ENCODE measurements around the gene GRM2. TPM values are rescaled to one million over a fixed set of nuclear protein-coding genes. Genes with fewer than 3 reads are reported as not detected.

Gene GRM2
- total and polyA plus RNA-seq, 2 experiments from 2014 or later, result 0.69 TPM; not detected in 1

DNA sequence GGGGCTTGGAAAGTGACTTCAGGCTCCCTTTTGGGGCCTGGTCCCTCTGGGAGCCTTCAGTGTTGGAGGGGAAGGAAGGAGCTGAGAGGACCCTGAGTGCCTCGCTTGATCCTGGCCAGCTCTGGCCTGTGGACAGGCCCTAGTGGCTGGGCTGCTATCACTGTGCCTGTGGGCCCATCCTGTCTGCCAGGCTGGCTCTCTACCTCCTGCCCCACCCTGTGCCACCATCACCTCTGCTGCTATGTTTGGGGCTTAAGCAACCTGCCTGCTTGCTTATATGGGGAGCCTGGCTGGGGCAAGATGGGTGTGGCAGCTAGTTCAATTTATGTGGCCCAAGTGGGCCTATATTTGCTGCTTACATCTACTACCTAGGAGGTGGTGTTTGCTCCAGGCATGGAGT is 28.7 kb upstream of the GRM2 start:
- Histone ChIP-seq H3K27me3 (no peaks in the 10 kb centered on the region), H3K27ac (no peak overlapping the region), H3K36me3 (no peaks in the 10 kb centered on the region), H3K4me1 (ENCODE audit: low read depth) (peaks cover 26% of the 10 kb centered on the region), H3K9me3 (ENCODE audit: low read depth) (no peaks in the 10 kb centered on the region), H3K4me3 (no peak overlapping the region)
- TF ChIP-seq, protein P1, sequence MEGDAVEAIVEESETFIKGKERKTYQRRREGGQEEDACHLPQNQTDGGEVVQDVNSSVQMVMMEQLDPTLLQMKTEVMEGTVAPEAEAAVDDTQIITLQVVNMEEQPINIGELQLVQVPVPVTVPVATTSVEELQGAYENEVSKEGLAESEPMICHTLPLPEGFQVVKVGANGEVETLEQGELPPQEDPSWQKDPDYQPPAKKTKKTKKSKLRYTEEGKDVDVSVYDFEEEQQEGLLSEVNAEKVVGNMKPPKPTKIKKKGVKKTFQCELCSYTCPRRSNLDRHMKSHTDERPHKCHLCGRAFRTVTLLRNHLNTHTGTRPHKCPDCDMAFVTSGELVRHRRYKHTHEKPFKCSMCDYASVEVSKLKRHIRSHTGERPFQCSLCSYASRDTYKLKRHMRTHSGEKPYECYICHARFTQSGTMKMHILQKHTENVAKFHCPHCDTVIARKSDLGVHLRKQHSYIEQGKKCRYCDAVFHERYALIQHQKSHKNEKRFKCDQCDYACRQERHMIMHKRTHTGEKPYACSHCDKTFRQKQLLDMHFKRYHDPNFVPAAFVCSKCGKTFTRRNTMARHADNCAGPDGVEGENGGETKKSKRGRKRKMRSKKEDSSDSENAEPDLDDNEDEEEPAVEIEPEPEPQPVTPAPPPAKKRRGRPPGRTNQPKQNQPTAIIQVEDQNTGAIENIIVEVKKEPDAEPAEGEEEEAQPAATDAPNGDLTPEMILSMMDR (IDR thresholded peaks at IDR 0.05; ENCODE audit: low read depth, low read length), result no peak
- DNase-seq (ENCODE audit: low read depth in 1 of 2, low spot score in 1 of 2), result no peak

DNA sequence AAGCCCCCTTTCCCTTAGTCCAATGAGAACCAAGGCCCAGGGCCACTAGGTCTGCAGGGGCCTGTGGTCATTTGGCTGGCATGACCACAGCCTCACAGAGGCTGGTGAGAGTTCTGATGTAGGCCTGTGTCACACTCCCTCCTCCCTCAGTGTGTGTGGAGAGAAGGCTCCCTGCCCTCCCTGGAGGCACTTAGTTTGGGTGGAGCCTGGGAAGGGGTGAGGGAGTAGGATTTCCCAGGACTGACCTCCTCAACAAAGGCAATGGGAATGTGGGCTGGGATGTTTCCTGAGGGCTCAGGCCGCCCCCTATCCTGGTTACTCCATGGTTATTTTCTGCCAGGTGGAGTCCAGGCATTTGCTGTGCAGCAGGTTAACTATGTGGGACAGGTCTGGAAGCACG is 28.2 kb upstream of the GRM2 start:
- no peaks in the 10 kb centered on the region for H3K9me3 ChIP-seq (ENCODE audit: low read depth)
- no peaks in the 10 kb centered on the region for H3K36me3 ChIP-seq
- no peaks in the 10 kb centered on the region for H3K27me3 ChIP-seq
- H3K4me1 ChIP-seq (ENCODE audit: low read depth), result peaks cover 21% of the 10 kb centered on the region
- no peak overlapping the region for H3K27ac ChIP-seq
- DNase-seq (ENCODE audit: low read depth in 1 of 2, low spot score in 1 of 2), result no peak
- no peak overlapping the region for H3K4me3 ChIP-seq
- TF ChIP-seq, protein P1 (IDR thresholded peaks at IDR 0.05; ENCODE audit: low read depth, low read length), result no peak

DNA sequence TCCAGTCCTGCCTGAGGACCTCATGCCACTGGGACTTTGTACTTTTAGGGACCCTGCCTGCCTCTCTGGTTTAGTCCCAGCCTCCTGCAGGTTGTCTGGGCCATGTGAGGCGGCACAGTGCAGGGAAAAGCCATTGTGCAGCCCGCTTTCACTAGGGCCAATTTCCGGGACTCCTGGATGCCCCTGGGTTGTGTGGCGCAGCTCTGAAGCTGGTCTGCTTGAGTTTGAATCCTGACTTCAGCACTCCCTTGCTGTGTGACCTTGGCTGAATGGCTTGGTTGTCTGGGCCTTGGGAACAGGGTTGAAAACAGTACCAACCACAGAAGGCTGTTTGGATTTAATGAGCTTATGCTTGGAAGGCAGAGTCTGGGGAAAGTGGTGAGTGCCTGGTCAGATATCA is 27.6 kb upstream of the GRM2 start:
- peaks cover under 1% of the 10 kb centered on the region for H3K36me3 ChIP-seq
- TF ChIP-seq, protein P1 (IDR thresholded peaks at IDR 0.05; ENCODE audit: low read depth, low read length), result no peak

DNA sequence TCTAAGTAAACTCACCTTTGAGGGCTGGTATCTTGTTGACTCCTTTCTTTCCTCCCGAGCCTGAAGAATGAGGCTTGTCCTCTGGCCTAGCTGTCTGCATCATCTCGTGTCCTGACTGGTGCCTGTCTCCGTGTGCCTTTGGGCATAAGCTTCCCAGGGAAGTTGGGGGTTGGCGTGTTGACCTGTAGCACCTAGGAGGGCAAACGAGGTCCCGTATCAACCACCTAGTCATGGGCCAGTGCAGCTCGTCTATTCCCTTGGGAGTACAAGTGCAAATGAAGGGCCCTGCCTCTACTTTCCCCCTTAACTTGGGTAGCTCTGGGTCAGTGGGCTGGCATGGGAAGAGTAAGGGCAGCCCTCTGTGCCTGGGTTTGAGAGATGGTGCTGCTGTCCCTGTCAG is 27.1 kb upstream of the GRM2 start:
- TF ChIP-seq, protein P1 (IDR thresholded peaks at IDR 0.05; ENCODE audit: low read depth, low read length), result no peak
- Histone ChIP-seq H3K4me1 (ENCODE audit: low read depth) (peaks cover 23% of the 10 kb centered on the region), H3K27me3 (no peaks in the 10 kb centered on the region), H3K4me3 (no peak overlapping the region), H3K9me3 (ENCODE audit: low read depth) (no peaks in the 10 kb centered on the region), H3K36me3 (peaks cover 5% of the 10 kb centered on the region), H3K27ac (no peak overlapping the region)
- DNase-seq (ENCODE audit: low read depth in 1 of 2, low spot score in 1 of 2), result no peak

More for the DNA sequence above, 27.6 kb upstream of the GRM2 start:
- DNase-seq (ENCODE audit: low read depth in 1 of 2, low spot score in 1 of 2), result no peak
- no peaks in the 10 kb centered on the region for H3K9me3 ChIP-seq (ENCODE audit: low read depth)
- no peaks in the 10 kb centered on the region for H3K27me3 ChIP-seq
- H3K27ac ChIP-seq, result no peak overlapping the region
- H3K4me3 ChIP-seq, result no peak overlapping the region
- H3K4me1 ChIP-seq (ENCODE audit: low read depth), result peaks cover 19% of the 10 kb centered on the region

DNA sequence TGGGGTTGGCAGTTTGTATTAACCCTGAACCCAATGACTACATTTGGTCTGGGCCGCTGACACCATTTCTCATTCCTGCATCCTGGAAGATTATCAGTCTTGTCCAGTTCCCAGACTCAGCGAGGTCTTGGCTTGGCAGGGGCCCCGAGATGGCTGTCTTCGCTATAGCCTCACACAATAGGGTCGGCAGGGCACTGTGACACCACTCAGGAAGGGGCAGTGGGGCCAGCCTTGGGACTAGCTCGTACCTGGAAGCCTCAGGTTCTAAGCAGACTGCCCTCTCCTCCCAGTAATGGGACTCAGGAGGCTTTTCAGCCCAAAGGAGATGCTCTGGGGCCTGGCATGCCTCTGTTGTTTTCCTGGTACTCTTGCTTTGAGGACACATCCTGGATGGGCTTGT is 26.7 kb upstream of the GRM2 start:
- peaks cover 6% of the 10 kb centered on the region for H3K36me3 ChIP-seq
- H3K9me3 ChIP-seq (ENCODE audit: low read depth), result no peaks in the 10 kb centered on the region
- no peaks in the 10 kb centered on the region for H3K27me3 ChIP-seq
- peaks cover 27% of the 10 kb centered on the region for H3K4me1 ChIP-seq (ENCODE audit: low read depth)
- TF ChIP-seq, protein P1 (IDR thresholded peaks at IDR 0.05; ENCODE audit: low read depth, low read length), result no peak
- peak overlapping the region; percentile 21 for H3K27ac ChIP-seq
- no peak for DNase-seq (ENCODE audit: low read depth in 1 of 2, low spot score in 1 of 2)
- H3K4me3 ChIP-seq, result no peak overlapping the region

Data from cardiac muscle cell (in vitro differentiated cells and primary cell).